ENCODE measurements around the gene TDRD6. TPM values are rescaled to one million over a fixed set of nuclear protein-coding genes. Genes with fewer than 3 reads are reported as not detected.

TDRD6 gene
- total and polyA plus RNA-seq, 10 of the 15 experiments (the other 5 are each of a cell fraction or from before 2014, with no cell fraction given): not detected

GRCh38 chr6:46720401-46720800 lies 32.7 kb downstream of the TDRD6 start (continued):
- TF ChIP-seq FOS (IDR thresholded peaks at IDR 0.05; ENCODE audit: borderline replicate concordance, extremely low read depth, insufficient read length) (no peak), RELA (IDR thresholded peaks at IDR 0.05; ENCODE audit: borderline replicate concordance, partially characterized antibody) (no peak)

- no peak for FAIRE-seq
- ChIA-PET POLR2A (no interaction called here), CTCF (no interaction called here), SMC1A (ENCODE audit: uncharacterized antibody, unreplicated experiment) (no interaction called here), RAD21 (ENCODE audit: unreplicated experiment) (no interaction called here)
- Histone ChIP-seq H3K9me3 (replicated peaks; ENCODE audit: control insufficient read depth, insufficient read depth, low read length) (no peaks in the 10 kb centered on the region), H3K4me1 (ENCODE audit: control insufficient read depth, insufficient read depth, low read length) (no peaks in the 10 kb centered on the region), H3K27ac (ENCODE audit: control insufficient read depth, insufficient read depth) (no peak overlapping the region), H3K36me3 (ENCODE audit: control insufficient read depth in 2 of 2, insufficient read depth in 2 of 2, low read length in 1 of 2) (no peaks in the 10 kb centered on the region), H4K20me1 (ENCODE audit: control insufficient read depth, insufficient read depth) (no peaks in the 10 kb centered on the region; the same call in 1 of the 2 replicates), H2AFZ (ENCODE audit: control insufficient read depth, low read depth, low read length) (no peak overlapping the region), H3K9ac (ENCODE audit: control insufficient read depth, insufficient read depth, low read length) (no peak overlapping the region), H3K79me2 (ENCODE audit: control insufficient read depth, insufficient read depth, low read length) (no peaks in the 10 kb centered on the region), H3K4me3 (no peak overlapping the region), H3K27me3 (replicated peaks in 1 of 2; ENCODE audit: control insufficient read depth in 2 of 2, insufficient read depth in 2 of 2, low read length in 1 of 2) (peaks cover 3 to 4% of the 10 kb centered on the region in 2 experiments; a peak in 3 of 4 replicates), H3K4me2 (ENCODE audit: control insufficient read depth, insufficient read depth) (no peak overlapping the region)
- 0% methylated on average over 1 of the region's 1 CpG for WGBS (ENCODE audit: insufficient coverage, insufficient replicate concordance, low lambda C conversion rate, missing lambda C conversion rate)
- no peak for DNase-seq (ENCODE audit: low read depth, low spot score)
- ATAC-seq: no peak
- TF ChIP-seq USF1 (IDR thresholded peaks at IDR 0.05; ENCODE audit: borderline replicate concordance, extremely low read length, insufficient read depth, low read depth, low read length): no peak
- TF ChIP-seq SMARCA5 (IDR thresholded peaks at IDR 0.05): no peak
- TF ChIP-seq RAD51 (IDR thresholded peaks at IDR 0.05): no peak
- no peak for TF ChIP-seq MTA3 (IDR thresholded peaks at IDR 0.05; ENCODE audit: borderline replicate concordance, low read length)
- TF ChIP-seq RELA (IDR thresholded peaks at IDR 0.05; ENCODE audit: borderline replicate concordance, partially characterized antibody): no peak
- TF ChIP-seq POU2F2 (IDR thresholded peaks at IDR 0.05; ENCODE audit: borderline replicate concordance, low read depth, low read length): no peak
- TF ChIP-seq NRF1 (conservative IDR thresholded peaks at IDR 0.05; ENCODE audit: low read depth, low read length): no peak
- no peak for TF ChIP-seq ATF3 (IDR thresholded peaks at IDR 0.05; ENCODE audit: borderline replicate concordance, extremely low read depth, low read depth, low read length)
- TF ChIP-seq EP300 (IDR thresholded peaks at IDR 0.05; ENCODE audit: borderline replicate concordance in 1 of 2, control insufficient read depth in 1 of 2, low read depth in 2 of 2, low read length in 2 of 2): no peak
- TF ChIP-seq ELK1 (IDR thresholded peaks at IDR 0.05; ENCODE audit: low read depth, low read length): no peak
- no peak for TF ChIP-seq SUZ12 (IDR thresholded peaks at IDR 0.05; ENCODE audit: unreplicated experiment)
- TF ChIP-seq ZBTB11 (CRISPR knock-in tag; IDR thresholded peaks at IDR 0.05): no peak
- TF ChIP-seq CHD4 (IDR thresholded peaks at IDR 0.05): no peak
- TF ChIP-seq MEF2A (IDR thresholded peaks at IDR 0.05; ENCODE audit: insufficient read depth, low read depth, low read length): no peak
- TF ChIP-seq SUPT20H (IDR thresholded peaks at IDR 0.05; ENCODE audit: borderline replicate concordance, control insufficient read depth, low read depth, low read length): no peak
- in situ Hi-C loops (cut with MboI) (no loop called here), intact Hi-C loops (cut with micrococcal nuclease; ENCODE audit: unreplicated experiment) (no loop called here)
- BruUV-seq (replicated peaks): no TSS peak
Observed at GRCh38 chr6:46729787-46730326, 42.2 kb downstream of the TDRD6 start.
